Measurements from ENCODE around the gene CIT.

The CIT gene

GRCh38 chr12:119828300-119828699 is 48.8 kb downstream of the CIT start:
- H3K36me3 ChIP-seq (ENCODE audit: insufficient read depth, low read length): peaks cover 43% of the 10 kb centered on the region
- no peak overlapping the region for H3K4me2 ChIP-seq (ENCODE audit: low read length)
- no peaks in the 10 kb centered on the region for H3K27me3 ChIP-seq (ENCODE audit: insufficient read depth, low read length)
- H3K27ac ChIP-seq (ENCODE audit: low read depth, low read length, poor library complexity, severe bottlenecking): no peak overlapping the region
- H3K9ac ChIP-seq (ENCODE audit: low read length): no peak overlapping the region
- no peaks in the 10 kb centered on the region for H3F3A ChIP-seq (ENCODE audit: insufficient read depth, low read length)
- no peak overlapping the region for H3K4me3 ChIP-seq (ENCODE audit: low read depth, low read length, poor library complexity, severe bottlenecking)
- no peaks in the 10 kb centered on the region for H4K20me1 ChIP-seq (ENCODE audit: insufficient read depth, low read length)
- no peak overlapping the region for H2AFZ ChIP-seq (ENCODE audit: low read length)
- TF ChIP-seq EZH2 (IDR thresholded peaks at IDR 0.05; ENCODE audit: borderline replicate concordance, low read length) (no peak), CTCF (IDR thresholded peaks at IDR 0.05; ENCODE audit: low read length) (no peak)
- no peaks in the 10 kb centered on the region for H3K9me2 ChIP-seq (ENCODE audit: low read depth, low read length)
- H3K79me2 ChIP-seq (ENCODE audit: insufficient read depth, low read length): no peaks in the 10 kb centered on the region
- H3K9me3 ChIP-seq (ENCODE audit: low read length): no peaks in the 10 kb centered on the region
- no peaks in the 10 kb centered on the region for H3K4me1 ChIP-seq (ENCODE audit: insufficient read depth, low read length, severe bottlenecking)

GRCh38 chr12:119827760-119828159 is 49.4 kb downstream of the CIT start:
- Histone ChIP-seq H3K4me1 (ENCODE audit: insufficient read depth, low read length, severe bottlenecking) (no peaks in the 10 kb centered on the region), H3K36me3 (ENCODE audit: insufficient read depth, low read length) (peaks cover 38% of the 10 kb centered on the region), H2AFZ (ENCODE audit: low read length) (no peak overlapping the region), H3F3A (ENCODE audit: insufficient read depth, low read length) (no peaks in the 10 kb centered on the region), H3K4me2 (ENCODE audit: low read length) (no peak overlapping the region), H3K4me3 (ENCODE audit: low read depth, low read length, poor library complexity, severe bottlenecking) (no peak overlapping the region), H3K9me2 (ENCODE audit: low read depth, low read length) (no peaks in the 10 kb centered on the region), H3K9me3 (ENCODE audit: low read length) (no peaks in the 10 kb centered on the region), H4K20me1 (ENCODE audit: insufficient read depth, low read length) (no peaks in the 10 kb centered on the region), H3K27me3 (ENCODE audit: insufficient read depth, low read length) (no peaks in the 10 kb centered on the region), H3K27ac (ENCODE audit: low read depth, low read length, poor library complexity, severe bottlenecking) (no peak overlapping the region), H3K79me2 (ENCODE audit: insufficient read depth, low read length) (no peaks in the 10 kb centered on the region), H3K9ac (ENCODE audit: low read length) (no peak overlapping the region)
- TF ChIP-seq CTCF (IDR thresholded peaks at IDR 0.05; ENCODE audit: low read length) (no peak), EZH2 (IDR thresholded peaks at IDR 0.05; ENCODE audit: borderline replicate concordance, low read length) (no peak)

GRCh38 chr12:119826661-119827445 is 50.3 kb downstream of the CIT start:
- Histone ChIP-seq H3K9me3 (ENCODE audit: low read length) (no peaks in the 10 kb centered on the region), H3K4me3 (ENCODE audit: low read depth, low read length, poor library complexity, severe bottlenecking) (no peak overlapping the region), H3K4me2 (ENCODE audit: low read length) (no peak overlapping the region), H3K36me3 (ENCODE audit: insufficient read depth, low read length) (peaks cover 42% of the 10 kb centered on the region), H3K79me2 (ENCODE audit: insufficient read depth, low read length) (no peaks in the 10 kb centered on the region), H3F3A (ENCODE audit: insufficient read depth, low read length) (no peaks in the 10 kb centered on the region), H3K9ac (ENCODE audit: low read length) (no peak overlapping the region), H3K9me2 (ENCODE audit: low read depth, low read length) (no peaks in the 10 kb centered on the region), H3K27me3 (ENCODE audit: insufficient read depth, low read length) (no peaks in the 10 kb centered on the region), H2AFZ (ENCODE audit: low read length) (no peak overlapping the region), H3K27ac (ENCODE audit: low read depth, low read length, poor library complexity, severe bottlenecking) (no peak overlapping the region), H4K20me1 (ENCODE audit: insufficient read depth, low read length) (no peaks in the 10 kb centered on the region), H3K4me1 (ENCODE audit: insufficient read depth, low read length, severe bottlenecking) (no peaks in the 10 kb centered on the region)
- TF ChIP-seq EZH2 (IDR thresholded peaks at IDR 0.05; ENCODE audit: borderline replicate concordance, low read length): no peak

- Histone ChIP-seq H3K27ac (ENCODE audit: low read depth, low read length, poor library complexity, severe bottlenecking) (no peak overlapping the region), H3K27me3 (ENCODE audit: insufficient read depth, low read length) (no peaks in the 10 kb centered on the region), H3K36me3 (ENCODE audit: insufficient read depth, low read length) (peaks cover 41% of the 10 kb centered on the region), H3K9ac (ENCODE audit: low read length) (no peak overlapping the region), H3K79me2 (ENCODE audit: insufficient read depth, low read length) (no peaks in the 10 kb centered on the region), H2AFZ (ENCODE audit: low read length) (no peak overlapping the region), H3F3A (ENCODE audit: insufficient read depth, low read length) (no peaks in the 10 kb centered on the region), H3K9me2 (ENCODE audit: low read depth, low read length) (no peaks in the 10 kb centered on the region), H3K4me2 (ENCODE audit: low read length) (no peak overlapping the region), H3K9me3 (ENCODE audit: low read length) (no peaks in the 10 kb centered on the region), H4K20me1 (ENCODE audit: insufficient read depth, low read length) (no peaks in the 10 kb centered on the region), H3K4me1 (ENCODE audit: insufficient read depth, low read length, severe bottlenecking) (no peaks in the 10 kb centered on the region), H3K4me3 (ENCODE audit: low read depth, low read length, poor library complexity, severe bottlenecking) (no peak overlapping the region)
- TF ChIP-seq CTCF (IDR thresholded peaks at IDR 0.05; ENCODE audit: low read length) (no peak), EZH2 (IDR thresholded peaks at IDR 0.05; ENCODE audit: borderline replicate concordance, low read length) (no peak)
Measured at GRCh38 chr12:119825262-119825661, 51.9 kb downstream of the CIT start.

Measured in OCI-LY1 (cell line).